Germinal center (tissue), 1 donor: ENCODE data around the gene MAG.
"Not testable (repeated sequence)": the region's sequence is repeated elsewhere in the genome, so short reads cannot be mapped to it uniquely, and the experiment has no call there.

ENCODE experiments used
- DNase-seq: peaks from one replicate; pipeline ENCODE4 v3.0.0; 2012; ENCODE audit warnings: mixed read lengths, low spot score

Gene MAG

GRCh38 chr19:35346193-35347052 lies 54.5 kb downstream of the MAG start:
- DNase-seq, result no peak

GRCh38 chr19:35347171-35347929 lies 55.4 kb downstream of the MAG start, which contains the start of gene FFAR1:
TSS of gene FFAR1 (plus strand) at chr19:35347902. CDS start at chr19:35351552, 3,650 bp downstream.
- DNase-seq, result peak; percentile 79

DNA sequence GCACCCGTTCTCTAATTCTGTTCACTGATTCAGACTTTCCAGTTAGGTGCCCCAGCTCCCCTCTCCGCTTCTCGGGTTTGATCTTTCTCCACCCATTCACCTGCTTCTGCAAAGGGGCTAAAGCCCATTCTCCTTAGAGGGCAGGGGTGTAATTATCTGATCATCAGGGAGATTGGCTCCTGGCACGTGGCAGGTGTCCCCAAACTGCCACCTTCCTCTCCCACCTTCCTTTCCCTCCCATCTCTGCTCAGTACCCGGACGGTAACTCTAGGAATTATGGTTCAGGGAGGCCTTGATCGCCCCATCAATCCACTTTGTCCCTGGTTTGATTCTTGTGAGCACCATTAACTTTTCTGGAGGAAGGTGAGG lies 56.0 kb downstream of the MAG start:
- DNase-seq, result no peak

GRCh38 chr19:35348911-35349611 lies 57.1 kb downstream of the MAG start:
- DNase-seq, result peak; percentile 61

GRCh38 chr19:35349614-35350521 lies 57.9 kb downstream of the MAG start:
- DNase-seq, result no peak

GRCh38 chr19:35350591-35350990 lies 58.6 kb downstream of the MAG start:
- peak; percentile 18 for DNase-seq

DNA sequence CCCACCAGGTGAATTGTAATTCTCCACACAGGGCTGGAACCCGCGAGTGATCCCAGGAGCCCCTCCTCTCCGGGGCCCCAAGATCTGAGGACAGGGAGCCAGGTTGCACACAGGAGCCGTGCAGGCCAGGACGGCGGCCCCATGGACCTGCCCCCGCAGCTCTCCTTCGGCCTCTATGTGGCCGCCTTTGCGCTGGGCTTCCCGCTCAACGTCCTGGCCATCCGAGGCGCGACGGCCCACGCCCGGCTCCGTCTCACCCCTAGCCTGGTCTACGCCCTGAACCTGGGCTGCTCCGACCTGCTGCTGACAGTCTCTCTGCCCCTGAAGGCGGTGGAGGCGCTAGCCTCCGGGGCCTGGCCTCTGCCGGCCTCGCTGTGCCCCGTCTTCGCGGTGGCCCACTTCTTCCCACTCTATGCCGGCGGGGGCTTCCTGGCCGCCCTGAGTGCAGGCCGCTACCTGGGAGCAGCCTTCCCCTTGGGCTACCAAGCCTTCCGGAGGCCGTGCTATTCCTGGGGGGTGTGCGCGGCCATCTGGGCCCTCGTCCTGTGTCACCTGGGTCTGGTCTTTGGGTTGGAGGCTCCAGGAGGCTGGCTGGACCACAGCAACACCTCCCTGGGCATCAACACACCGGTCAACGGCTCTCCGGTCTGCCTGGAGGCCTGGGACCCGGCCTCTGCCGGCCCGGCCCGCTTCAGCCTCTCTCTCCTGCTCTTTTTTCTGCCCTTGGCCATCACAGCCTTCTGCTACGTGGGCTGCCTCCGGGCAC lies 59.6 kb downstream of the MAG start:
- no peak for DNase-seq

DNA sequence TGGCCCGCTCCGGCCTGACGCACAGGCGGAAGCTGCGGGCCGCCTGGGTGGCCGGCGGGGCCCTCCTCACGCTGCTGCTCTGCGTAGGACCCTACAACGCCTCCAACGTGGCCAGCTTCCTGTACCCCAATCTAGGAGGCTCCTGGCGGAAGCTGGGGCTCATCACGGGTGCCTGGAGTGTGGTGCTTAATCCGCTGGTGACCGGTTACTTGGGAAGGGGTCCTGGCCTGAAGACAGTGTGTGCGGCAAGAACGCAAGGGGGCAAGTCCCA lies 60.2 kb downstream of the MAG start:
- no peak for DNase-seq

GRCh38 chr19:35352448-35353304 lies 60.7 kb downstream of the MAG start:
- peak; percentile 81 for DNase-seq

GRCh38 chr19:35353635-35354034 lies 61.7 kb downstream of the MAG start:
- no peak for DNase-seq

DNA sequence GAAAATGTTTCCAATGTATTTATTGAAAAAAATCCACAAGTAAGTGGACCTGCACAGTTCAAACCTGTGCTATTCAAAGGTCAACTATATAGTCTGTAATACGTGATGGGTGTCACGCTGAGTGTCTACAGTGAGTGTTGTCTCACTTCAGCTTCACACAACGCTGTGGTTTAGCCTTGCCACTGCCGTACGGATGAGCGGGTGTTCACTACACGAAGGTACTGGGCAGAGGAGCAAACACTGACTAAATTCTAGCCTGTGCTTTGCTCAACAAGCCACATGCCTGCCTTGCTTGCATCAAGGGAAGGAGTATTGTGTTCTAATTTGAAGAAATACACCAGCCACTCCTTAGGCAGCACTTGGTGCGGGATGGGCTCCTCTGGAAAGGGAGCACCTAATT lies 62.9 kb downstream of the MAG start:
- no peak for DNase-seq

- DNase-seq, result no peak
These were observed 64.0 kb downstream of the MAG start for GRCh38 chr19:35355791-35356460.

GRCh38 chr19:35357867-35358573 lies 66.1 kb downstream of the MAG start, which contains the start of gene FFAR3:
TSS of gene FFAR3 (plus strand) at chr19:35358460. CDS start at chr19:35358891, 431 bp downstream.
- DNase-seq, result no peak

- DNase-seq, result not testable (repeated sequence)
These were observed 66.9 kb downstream of the MAG start for GRCh38 chr19:35358834-35359233.

DNA sequence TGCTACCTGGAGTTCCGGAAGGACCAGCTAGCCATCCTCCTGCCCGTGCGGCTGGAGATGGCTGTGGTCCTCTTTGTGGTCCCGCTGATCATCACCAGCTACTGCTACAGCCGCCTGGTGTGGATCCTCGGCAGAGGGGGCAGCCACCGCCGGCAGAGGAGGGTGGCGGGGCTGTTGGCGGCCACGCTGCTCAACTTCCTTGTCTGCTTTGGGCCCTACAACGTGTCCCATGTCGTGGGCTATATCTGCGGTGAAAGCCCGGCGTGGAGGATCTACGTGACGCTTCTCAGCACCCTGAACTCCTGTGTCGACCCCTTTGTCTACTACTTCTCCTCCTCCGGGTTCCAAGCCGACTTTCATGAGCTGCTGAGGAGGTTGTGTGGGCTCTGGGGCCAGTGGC lies 67.4 kb downstream of the MAG start:
- not testable (repeated sequence) for DNase-seq

DNA sequence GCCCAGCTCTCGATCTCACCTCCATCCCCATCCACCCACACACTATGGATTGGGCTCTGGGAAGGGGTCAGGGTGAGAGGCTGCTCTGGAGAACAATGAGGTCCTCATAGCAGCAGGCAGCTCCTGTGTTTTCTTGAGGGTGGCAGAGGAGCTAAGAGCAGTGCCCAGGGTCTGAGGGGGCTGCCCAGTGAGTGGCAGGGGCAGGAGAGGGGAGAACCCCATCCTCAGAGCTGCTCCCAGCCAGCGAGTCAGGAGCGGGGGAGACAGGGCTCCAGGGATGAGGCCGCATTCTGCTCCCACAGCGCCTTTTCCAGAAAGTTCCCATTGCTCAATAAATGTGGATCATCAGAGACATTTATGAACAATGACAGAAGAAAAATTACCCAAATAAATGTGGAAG lies 68.1 kb downstream of the MAG start:
- not testable (repeated sequence) for DNase-seq

DNA sequence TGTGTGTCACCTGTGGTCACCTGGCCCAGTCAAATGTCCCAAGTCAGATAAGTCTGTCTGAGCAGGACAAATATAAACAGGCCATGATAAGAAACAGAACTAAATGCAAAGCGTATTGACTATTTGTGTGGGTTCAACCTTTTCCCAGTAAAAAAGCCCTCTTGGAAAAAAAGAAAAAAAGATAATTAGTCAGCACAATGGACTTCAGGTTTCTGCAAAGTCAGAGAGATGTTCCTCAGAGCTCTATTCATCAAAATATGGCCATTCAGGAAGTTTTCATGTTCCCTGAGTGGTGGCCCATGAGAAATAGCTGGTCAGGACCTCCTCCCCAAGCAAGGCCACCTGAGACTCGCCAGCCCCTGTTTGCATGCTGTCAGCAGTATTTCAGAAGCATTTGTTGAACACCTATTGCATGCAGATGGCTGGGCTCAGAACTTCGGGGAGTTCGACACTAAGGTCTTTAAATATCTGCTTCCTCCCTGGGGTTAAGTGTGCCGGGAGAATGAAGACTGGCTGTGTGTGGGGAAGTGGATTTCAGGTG lies 69.0 kb downstream of the MAG start:
- DNase-seq, result no peak

- DNase-seq, result no peak
These were observed 70.5 kb downstream of the MAG start for GRCh38 chr19:35362261-35363000.
